DND-41 (cell line): ENCODE data around the gene VCPKMT.

Experiments used
- ATAC-seq: fragments of 200-7000 bp; cut with Tn5 transposase; 3 replicates; pipeline ENCODE4 v1.9.1; 2021; ENCODE audit warnings: low read depth; ENCODE audit not compliant: insufficient read depth
- DNase-seq: peaks from one replicate; pipeline ENCODE4 v3.0.0-alpha.2; 2020
- H2AFZ ChIP-seq: 2 replicates; pipeline ENCODE4 v1.6.0; 2012; ENCODE audit warnings: low read depth, low read length
- H3K27ac ChIP-seq: 2 replicates; pipeline ENCODE4 v1.5.1; 2012; ENCODE audit warnings: low read length, inconsistent platforms
- H3K27me3 ChIP-seq: fragments of 200-600 bp; sonication (generic); 2 replicates; pipeline ENCODE4 v1.6.0; 2012; ENCODE audit warnings: low read length, mild to moderate bottlenecking, inconsistent platforms; ENCODE audit not compliant: insufficient read depth, poor library complexity
- H3K36me3 ChIP-seq: 2 replicates; pipeline ENCODE4 v1.5.1; 2012; ENCODE audit warnings: low read length, inconsistent platforms; ENCODE audit not compliant: insufficient read depth
- H3K4me1 ChIP-seq: 2 replicates; pipeline ENCODE4 v1.5.1; 2012; ENCODE audit warnings: mild to moderate bottlenecking, low read length; ENCODE audit not compliant: insufficient read depth
- H3K4me2 ChIP-seq: 2 replicates; pipeline ENCODE4 v1.6.0; 2012; ENCODE audit warnings: mild to moderate bottlenecking, moderate library complexity, low read length, inconsistent platforms; ENCODE audit not compliant: insufficient read depth
- H3K4me3 ChIP-seq, 2 experiments: fragments of 200-600 bp in 1 of 2; shearing (Covaris generic) in 1 of 2; 2 replicates each; pipeline ENCODE4 v1.5.1; 2012 to 2016; ENCODE audit warnings: inconsistent platforms in 2 of 2, low read length in 2 of 2, mild to moderate bottlenecking in 2 of 2, low read depth in 1 of 2, moderate library complexity in 1 of 2
- H3K79me2 ChIP-seq: 2 replicates; pipeline ENCODE4 v1.6.0; 2012; ENCODE audit warnings: low read length, inconsistent platforms; ENCODE audit not compliant: insufficient read depth
- H3K9ac ChIP-seq: 2 replicates; pipeline ENCODE4 v1.6.0; 2012; ENCODE audit warnings: low read depth, mild to moderate bottlenecking, inconsistent platforms, low read length, moderate library complexity
- H3K9me3 ChIP-seq: 2 replicates; pipeline ENCODE4 v1.5.1; 2012; ENCODE audit warnings: low read length, moderate library complexity, mild to moderate bottlenecking, inconsistent platforms; ENCODE audit not compliant: insufficient read depth, severe bottlenecking
- H4K20me1 ChIP-seq: 2 replicates; pipeline ENCODE4 v1.6.0; 2012; ENCODE audit warnings: low read length; ENCODE audit not compliant: insufficient read depth
- CTCF ChIP-seq: IDR thresholded peaks from 2 replicates; pipeline ENCODE4 v1.5.1; 2012; ENCODE audit warnings: borderline replicate concordance, low read length, moderate library complexity, mild to moderate bottlenecking; ENCODE audit not compliant: poor library complexity, severe bottlenecking; ENCODE audit errors: extremely low read depth
- EZH2 ChIP-seq: IDR thresholded peaks from 3 replicates; pipeline ENCODE4 v1.6.1; 2012; ENCODE audit warnings: borderline replicate concordance, low read depth, mild to moderate bottlenecking, moderate library complexity, low read length, inconsistent platforms; ENCODE audit not compliant: severe bottlenecking

Gene VCPKMT

GRCh38 chr14:50084666-50085065 lies 31.7 kb downstream of the VCPKMT start:
- Histone ChIP-seq H3K4me2 (no peak overlapping the region), H3K36me3 (no peaks in the 10 kb centered on the region), H4K20me1 (no peaks in the 10 kb centered on the region), H3K9ac (no peak overlapping the region), H3K4me1 (no peaks in the 10 kb centered on the region), H3K4me3 (no peak overlapping the region), H3K79me2 (no peaks in the 10 kb centered on the region), H3K27ac (no peak overlapping the region), H2AFZ (no peak overlapping the region), H3K9me3 (no peaks in the 10 kb centered on the region), H3K27me3 (no peaks in the 10 kb centered on the region)
- ATAC-seq (no peak), DNase-seq (no peak)
- TF ChIP-seq CTCF (no peak), EZH2 (no peak)

- Histone ChIP-seq H3K4me3 (no peak overlapping the region), H3K27me3 (no peaks in the 10 kb centered on the region), H3K4me1 (no peaks in the 10 kb centered on the region), H3K36me3 (no peaks in the 10 kb centered on the region), H3K79me2 (no peaks in the 10 kb centered on the region), H2AFZ (no peak overlapping the region), H4K20me1 (no peaks in the 10 kb centered on the region), H3K9ac (no peak overlapping the region), H3K27ac (no peak overlapping the region), H3K4me2 (no peak overlapping the region), H3K9me3 (no peaks in the 10 kb centered on the region)
- no peak for DNase-seq
- no peak for ATAC-seq
- TF ChIP-seq CTCF (no peak), EZH2 (no peak)
These were observed 32.7 kb downstream of the VCPKMT start for GRCh38 chr14:50083467-50084337.

GRCh38 chr14:50082784-50083466 lies 33.4 kb downstream of the VCPKMT start:
- ATAC-seq = no peak

More at GRCh38 chr14:50082784-50083466, 33.4 kb downstream of the VCPKMT start:
- no peaks in the 10 kb centered on the region for H3K4me1 ChIP-seq
- no peak for TF ChIP-seq EZH2
- TF ChIP-seq CTCF = no peak
- H3K36me3 ChIP-seq = no peaks in the 10 kb centered on the region
- H3K4me3 ChIP-seq = no peak overlapping the region
- H3K27ac ChIP-seq = no peak overlapping the region
- H3K4me2 ChIP-seq = no peak overlapping the region
- no peaks in the 10 kb centered on the region for H3K27me3 ChIP-seq
- DNase-seq = no peak
- H3K79me2 ChIP-seq = no peaks in the 10 kb centered on the region
- H4K20me1 ChIP-seq = no peaks in the 10 kb centered on the region
- no peak overlapping the region for H3K9ac ChIP-seq
- H2AFZ ChIP-seq = no peak overlapping the region
- H3K9me3 ChIP-seq = no peaks in the 10 kb centered on the region
